GM19452 (cell line): ENCODE data around the gene ZNF532.

ENCODE experiments used
- ATAC-seq: cut with Tn5 transposase; IDR thresholded peaks from one replicate; pipeline ENCODE4 v1.9.1; 2021; ENCODE audit not compliant: unreplicated experiment

ZNF532 gene

GRCh38 chr18:59033974-59034373 lies 169.3 kb downstream of the ZNF532 start:
- no peak for ATAC-seq

- no peak for ATAC-seq
These were observed 170.9 kb downstream of the ZNF532 start for GRCh38 chr18:59035591-59035990.
